HG03039 (cell line): Measurements from ENCODE around the gene ANAPC1.
"Not testable (repeated sequence)": the region's sequence is repeated elsewhere in the genome, so short reads cannot be mapped to it uniquely, and the experiment has no call there.

Source experiments
- ATAC-seq: cut with Tn5 transposase; IDR thresholded peaks from one replicate; pipeline ENCODE4 v1.9.1; 2021; ENCODE audit warnings: mild to moderate bottlenecking, moderate library complexity; ENCODE audit not compliant: unreplicated experiment

Gene ANAPC1

GRCh38 chr2:111830479-111830878 is 53.5 kb downstream of the ANAPC1 start:
- peak; percentile 68 for ATAC-seq

GRCh38 chr2:111828217-111828766 is 55.7 kb downstream of the ANAPC1 start:
- not testable (repeated sequence) for ATAC-seq

GRCh38 chr2:111812970-111813622 is 70.9 kb downstream of the ANAPC1 start:
- ATAC-seq: not testable (repeated sequence)

GRCh38 chr2:111790633-111791032 is 93.4 kb downstream of the ANAPC1 start:
- ATAC-seq: not testable (repeated sequence)

GRCh38 chr2:111784081-111784480 is 99.9 kb downstream of the ANAPC1 start:
- ATAC-seq: not testable (repeated sequence)

GRCh38 chr2:111782195-111782594 is 101.8 kb downstream of the ANAPC1 start:
- ATAC-seq: not testable (repeated sequence)

GRCh38 chr2:111781443-111782094 is 102.4 kb downstream of the ANAPC1 start:
- ATAC-seq: not testable (repeated sequence)

- not testable (repeated sequence) for ATAC-seq
These were observed 106.8 kb downstream of the ANAPC1 start for GRCh38 chr2:111777155-111777554.

GRCh38 chr2:111776296-111776695 is 107.7 kb downstream of the ANAPC1 start:
- ATAC-seq: not testable (repeated sequence)

GRCh38 chr2:111772180-111772579 is 111.8 kb downstream of the ANAPC1 start:
- peak; percentile 53 for ATAC-seq

- ATAC-seq: not testable (repeated sequence)
These were observed 112.9 kb downstream of the ANAPC1 start for GRCh38 chr2:111770916-111771658.

GRCh38 chr2:111768266-111769190 is 115.5 kb downstream of the ANAPC1 start:
- ATAC-seq: not testable (repeated sequence)

- not testable (repeated sequence) for ATAC-seq
These were observed 116.9 kb downstream of the ANAPC1 start for GRCh38 chr2:111767087-111767486.

GRCh38 chr2:111766295-111766694 is 117.7 kb downstream of the ANAPC1 start:
- ATAC-seq: not testable (repeated sequence)

GRCh38 chr2:111764151-111764550 is 119.8 kb downstream of the ANAPC1 start:
- ATAC-seq: not testable (repeated sequence)

- not testable (repeated sequence) for ATAC-seq
These were observed 123.2 kb downstream of the ANAPC1 start for GRCh38 chr2:111760697-111761284.

GRCh38 chr2:111752533-111752932 is 131.5 kb downstream of the ANAPC1 start:
- not testable (repeated sequence) for ATAC-seq

GRCh38 chr2:111750641-111751040 is 133.4 kb downstream of the ANAPC1 start:
- ATAC-seq: not testable (repeated sequence)

GRCh38 chr2:111748429-111748828 is 135.6 kb downstream of the ANAPC1 start:
- not testable (repeated sequence) for ATAC-seq
